ENCODE data around the gene CACNA1H.

The CACNA1H gene

DNA sequence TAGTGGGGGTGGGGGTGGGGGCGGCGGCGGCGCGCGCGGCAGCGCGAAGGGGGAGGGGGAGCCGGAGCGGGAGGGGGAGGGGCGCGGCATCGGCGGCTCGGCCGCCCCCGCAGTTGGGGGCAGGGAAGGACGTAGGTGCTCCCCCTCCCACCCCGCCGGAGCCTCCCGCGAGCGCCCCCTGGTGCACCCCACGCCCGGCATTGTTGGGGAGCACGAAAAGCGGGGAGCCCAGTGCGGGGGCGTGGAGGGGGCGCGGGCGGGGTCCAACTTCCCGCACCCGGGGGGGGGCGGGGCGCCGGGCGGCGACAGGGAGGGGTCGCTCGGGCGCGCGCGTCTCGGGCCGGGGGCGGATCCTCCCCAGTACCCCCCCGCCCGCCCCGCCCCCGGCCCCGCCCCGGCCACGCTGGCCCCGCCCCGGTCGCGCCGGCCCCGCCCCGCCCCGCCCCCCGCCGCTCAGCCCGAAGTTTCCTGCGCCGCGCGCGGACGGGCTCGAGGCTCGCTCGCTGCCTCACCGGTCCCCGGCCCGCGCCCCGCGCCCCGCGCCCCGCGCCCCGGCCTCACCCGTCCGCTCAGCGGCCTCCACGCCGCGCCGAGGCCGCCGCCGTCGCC is at the start of gene CACNA1H:
Gene CACNA1H, plus strand, starts transcription at position 456 of the 609 bp plus-strand sequence. CDS start 632 bp downstream, outside the sequence.
- no peak for DNase-seq

DNA sequence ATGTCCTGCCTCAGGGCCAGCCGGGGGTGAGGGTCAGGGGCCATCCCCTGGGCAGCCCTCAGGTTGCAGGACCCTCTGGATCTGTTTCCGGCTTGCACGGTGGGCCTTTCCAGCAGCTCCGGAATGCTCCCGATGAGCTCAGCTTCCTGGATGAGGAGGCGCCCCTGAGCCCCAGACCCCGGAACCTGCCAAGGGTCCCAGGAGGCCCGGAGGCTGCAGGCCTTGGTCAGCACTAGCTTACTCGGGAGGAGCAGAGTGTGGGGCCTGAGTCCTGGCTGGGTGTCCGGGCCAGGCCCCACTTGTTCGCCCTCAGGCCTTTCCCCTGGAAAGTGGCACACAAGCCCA is 49.3 kb upstream of the CACNA1H start:
- DNase-seq: no peak

DNA sequence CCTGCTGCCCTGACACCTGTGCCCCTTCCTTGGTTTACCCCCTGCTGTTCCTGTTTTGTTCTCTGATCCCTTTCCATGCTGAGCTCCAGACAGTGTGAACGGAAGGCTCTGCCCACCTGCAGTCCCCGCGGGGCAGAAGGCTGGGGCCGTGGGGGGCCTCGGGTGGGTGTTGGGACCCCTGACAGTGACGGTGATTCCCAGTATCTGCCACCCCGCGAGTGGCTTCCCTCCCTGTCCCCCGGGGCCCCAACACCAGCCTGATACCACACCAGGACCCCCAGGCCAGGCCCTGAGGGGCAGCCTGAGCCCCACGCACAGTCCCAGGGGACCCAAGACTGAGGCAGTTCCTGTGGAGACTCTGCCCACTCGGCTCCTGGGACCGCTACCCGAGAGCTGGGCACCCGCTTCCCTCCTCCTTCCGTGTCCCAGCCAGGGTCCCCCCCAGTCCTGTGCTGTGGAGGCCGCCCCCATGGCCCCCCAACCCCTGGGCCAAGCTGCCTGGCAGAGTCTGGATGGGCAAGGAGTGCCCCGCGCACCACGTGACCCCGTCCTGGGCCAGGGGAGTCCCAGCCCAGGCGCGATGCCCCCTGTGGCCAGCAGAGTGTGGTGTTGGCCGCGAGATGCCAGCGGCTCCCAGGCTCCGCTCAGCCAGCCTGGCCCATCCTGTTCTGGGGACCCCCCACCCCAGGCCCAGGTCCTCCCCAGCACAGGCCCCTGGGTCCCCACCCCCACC is 46.9 kb upstream of the CACNA1H start:
- peak; percentile 99 for DNase-seq

DNA sequence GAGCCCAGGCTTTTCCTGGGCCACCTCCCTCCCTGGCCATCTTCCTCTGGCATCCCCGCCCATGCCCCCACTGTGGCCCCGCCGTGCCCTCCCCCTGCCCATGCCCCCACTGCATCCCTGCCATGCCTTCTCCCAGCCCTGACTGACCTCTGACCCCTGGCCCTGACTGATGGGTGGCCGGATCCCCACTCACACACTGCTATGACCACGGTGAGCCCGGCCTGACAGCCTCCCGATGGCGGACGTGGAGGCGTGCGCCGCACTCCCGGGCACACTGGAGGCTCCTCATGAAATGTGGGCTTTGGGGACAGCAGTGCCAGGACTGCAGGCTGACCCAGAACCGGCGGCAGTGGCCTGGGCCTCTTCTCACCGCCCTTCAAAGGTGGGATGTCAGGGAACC is 46.2 kb upstream of the CACNA1H start:
- no peak for DNase-seq

DNA sequence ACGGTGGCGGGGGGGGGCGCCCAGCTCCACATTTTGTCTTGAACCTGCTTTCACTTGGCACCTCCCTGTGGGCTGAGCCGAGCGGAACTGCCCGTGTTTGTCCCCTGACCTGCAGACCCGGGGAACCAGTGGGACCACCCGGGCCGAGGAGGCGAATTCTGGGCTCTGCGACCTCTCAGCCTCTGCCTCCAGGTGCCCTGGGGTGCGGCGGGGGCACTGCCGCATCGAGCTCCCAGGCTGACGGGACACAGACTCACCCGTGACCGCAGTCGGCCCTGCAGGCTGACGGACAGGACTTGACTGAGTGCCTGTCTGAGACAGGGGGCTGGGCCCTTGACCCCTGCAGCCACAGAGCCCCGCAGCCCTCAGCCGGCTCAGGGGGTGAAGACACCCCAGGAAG is 45.8 kb upstream of the CACNA1H start:
- DNase-seq: no peak

DNA sequence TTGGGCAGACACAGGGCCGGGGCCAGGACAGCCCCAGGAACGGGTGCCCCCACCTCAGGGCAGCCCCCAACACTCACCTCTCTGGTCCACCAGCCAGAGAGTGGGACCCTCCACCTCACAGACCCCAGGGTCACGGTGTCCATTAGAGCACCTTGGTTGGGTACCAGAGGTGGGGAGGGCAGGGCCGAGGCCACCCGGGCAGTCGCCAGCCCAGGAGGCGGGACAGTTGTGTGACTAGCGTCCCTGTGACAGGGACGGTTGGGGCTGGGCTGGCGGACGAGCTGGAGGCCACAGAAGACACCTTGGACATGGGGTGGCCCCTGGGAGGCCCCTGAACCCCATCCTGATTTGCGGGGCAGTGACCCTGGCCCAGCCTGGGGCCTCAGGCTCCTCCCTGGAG is 45.2 kb upstream of the CACNA1H start:
- DNase-seq: no peak

DNA sequence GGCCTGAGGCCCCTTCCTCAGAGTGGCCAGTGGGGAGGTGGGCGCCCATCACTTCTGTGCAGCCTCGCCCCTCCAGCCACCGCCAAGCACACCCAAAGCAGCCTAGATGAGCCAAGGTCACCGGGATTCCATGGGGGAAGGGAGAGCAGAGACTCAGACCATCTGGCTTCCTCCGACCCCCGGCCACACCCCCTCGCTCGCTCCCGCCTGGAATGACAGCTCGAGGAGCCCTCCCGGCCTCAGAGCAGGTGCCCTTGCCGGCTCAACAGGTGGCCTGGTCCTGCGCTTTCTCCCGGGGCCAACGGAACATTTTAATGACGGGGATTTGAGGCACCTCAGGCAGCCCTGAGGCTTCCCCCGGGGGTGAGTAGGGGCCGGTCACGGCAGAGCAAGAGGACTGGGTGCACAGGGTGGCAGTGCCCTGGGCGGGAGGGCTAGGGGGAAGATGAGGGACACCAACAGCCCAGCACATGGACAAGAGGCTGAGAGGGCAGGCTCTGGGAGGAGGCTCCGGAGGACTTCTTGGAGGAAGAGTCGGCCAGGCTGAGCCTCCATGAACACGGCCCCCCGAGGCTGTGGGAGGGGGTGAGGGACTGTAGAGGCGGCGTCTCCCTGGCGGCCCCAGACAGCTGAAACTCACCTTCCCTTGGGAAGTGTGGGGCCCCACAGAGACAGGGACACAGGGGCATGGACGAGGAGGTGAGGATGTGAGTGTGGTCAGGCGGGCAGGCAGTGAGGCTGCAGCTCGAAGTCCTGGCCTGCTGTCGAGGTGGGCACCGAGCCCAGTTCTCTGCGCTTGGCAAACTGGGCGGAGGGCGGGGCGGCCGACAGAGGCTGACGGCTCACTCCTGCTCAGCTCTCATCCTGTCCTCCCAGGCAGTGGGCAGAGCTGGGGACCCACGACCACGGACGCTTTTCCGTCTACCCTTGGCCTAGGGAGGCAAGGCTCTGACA is 44.3 kb upstream of the CACNA1H start:
- no peak for DNase-seq

DNA sequence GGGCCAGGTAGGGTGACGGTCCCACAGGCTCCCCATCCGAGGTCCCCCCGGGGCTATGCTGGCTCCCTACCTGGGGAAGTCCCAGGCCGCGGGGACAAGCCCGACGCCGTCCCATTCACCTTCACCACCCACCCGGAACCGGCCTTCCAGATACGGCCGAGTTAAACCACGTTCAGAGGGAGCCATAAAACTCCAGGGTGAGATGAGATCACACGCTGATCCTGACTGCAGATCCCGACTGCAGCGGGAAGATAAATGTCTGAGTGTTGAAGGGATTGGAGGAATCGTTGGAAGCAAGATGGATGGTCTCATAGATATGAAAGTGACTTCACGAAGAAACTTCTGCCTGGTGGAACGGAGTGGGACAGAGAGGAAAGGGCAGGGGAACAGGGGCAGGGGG is 43.3 kb upstream of the CACNA1H start:
- no peak for DNase-seq

DNA sequence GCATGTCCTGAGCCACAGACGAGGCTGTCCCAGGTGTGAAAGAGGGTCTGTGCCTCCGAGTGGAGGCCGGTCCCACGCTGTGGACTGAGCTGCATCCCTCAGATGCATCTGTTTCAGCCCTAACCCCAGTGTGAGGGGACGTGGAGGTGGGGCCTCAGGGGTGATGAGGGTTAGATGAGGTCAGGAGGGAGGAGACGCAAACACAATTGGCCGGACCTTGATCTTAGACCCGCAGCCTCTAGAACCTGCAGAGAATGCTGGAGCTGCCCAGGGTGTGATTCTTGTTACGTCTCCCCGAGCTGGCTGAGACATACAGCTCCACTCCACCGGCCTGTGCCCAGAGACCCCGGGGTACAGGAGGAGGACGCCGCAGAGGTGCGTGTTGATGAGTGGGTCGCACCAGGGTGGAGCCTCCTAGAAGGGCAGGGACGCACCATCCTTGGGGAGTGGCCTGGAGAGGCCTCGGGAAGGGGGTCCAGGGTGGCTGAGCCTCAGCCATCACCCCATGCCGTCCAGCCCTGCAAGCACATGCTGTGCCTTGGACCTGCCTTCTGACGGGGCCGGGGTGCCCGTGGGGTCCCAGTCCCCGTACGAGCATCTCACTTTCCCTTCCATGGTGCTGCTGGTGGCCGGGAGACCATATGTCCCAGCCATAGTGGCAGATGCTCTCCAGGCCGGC is 40.3 kb upstream of the CACNA1H start:
- no peak for DNase-seq

DNA sequence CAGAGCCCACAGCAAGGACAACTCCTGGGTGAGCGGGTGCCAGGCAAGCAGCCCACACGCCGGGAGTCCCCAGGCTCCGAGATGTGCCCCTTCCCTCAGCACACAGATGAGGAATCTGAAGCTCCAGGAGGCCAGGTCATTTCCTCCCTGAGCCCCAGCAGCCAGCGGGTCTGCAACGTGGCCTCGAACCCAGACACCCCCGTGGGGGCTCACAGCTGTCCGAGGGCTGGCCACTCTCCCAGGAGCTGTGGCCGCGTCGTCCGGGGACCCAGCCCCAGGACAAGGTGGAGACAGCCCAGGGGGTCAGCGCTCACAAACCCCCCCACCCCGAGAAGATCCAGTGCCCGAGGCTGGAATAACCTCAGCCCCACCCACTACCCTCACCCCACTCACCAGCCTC is 39.4 kb upstream of the CACNA1H start:
- no peak for DNase-seq

DNA sequence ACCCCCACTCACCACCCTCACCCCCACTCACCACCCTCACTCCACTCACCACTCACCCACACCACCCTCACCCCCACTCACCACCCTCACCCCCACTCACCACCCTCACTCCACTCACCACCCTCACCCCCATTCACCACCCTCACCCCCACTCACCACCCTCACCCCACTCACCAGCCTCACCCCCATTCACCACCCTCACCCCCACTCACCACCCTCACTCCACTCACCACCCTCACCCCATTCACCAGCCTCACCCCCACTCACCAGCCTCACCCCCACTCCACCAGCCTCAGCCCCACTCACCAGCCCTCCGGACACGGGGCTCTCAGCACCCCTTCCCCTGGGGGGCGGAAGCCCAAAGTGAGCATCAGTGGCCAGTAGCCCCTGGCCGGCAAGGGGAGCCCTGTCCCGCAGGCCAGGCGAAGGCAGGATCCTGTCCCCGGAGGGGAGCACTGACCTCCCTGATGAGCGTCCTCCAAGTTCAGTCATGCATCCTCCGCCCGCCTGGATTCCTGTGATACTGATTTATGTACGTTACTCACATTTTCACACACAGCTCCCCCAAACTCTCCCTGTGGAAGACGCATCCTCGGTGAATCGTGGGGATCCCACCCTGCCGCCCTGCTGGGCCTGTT is 38.9 kb upstream of the CACNA1H start:
- no peak for DNase-seq

DNA sequence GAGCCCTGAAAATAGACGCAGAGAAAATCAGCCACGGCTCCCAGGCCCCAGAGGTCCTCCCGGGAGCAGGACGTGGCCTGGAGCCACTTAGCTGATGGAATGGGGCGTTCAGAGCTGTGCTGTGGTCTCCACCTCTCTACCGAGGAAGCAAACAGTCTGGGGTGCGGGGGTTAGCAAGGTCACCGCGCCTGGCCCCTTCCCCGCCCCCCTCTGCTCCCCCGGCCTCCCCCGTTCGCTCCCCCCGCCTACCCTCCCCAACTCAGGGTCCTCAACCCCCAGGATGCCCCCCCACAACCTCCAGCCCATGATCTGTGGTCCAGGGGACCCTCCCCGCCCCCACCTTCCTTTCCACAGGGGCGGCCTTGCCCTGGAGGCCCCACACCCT is 36.2 kb upstream of the CACNA1H start:
- DNase-seq: no peak

DNA sequence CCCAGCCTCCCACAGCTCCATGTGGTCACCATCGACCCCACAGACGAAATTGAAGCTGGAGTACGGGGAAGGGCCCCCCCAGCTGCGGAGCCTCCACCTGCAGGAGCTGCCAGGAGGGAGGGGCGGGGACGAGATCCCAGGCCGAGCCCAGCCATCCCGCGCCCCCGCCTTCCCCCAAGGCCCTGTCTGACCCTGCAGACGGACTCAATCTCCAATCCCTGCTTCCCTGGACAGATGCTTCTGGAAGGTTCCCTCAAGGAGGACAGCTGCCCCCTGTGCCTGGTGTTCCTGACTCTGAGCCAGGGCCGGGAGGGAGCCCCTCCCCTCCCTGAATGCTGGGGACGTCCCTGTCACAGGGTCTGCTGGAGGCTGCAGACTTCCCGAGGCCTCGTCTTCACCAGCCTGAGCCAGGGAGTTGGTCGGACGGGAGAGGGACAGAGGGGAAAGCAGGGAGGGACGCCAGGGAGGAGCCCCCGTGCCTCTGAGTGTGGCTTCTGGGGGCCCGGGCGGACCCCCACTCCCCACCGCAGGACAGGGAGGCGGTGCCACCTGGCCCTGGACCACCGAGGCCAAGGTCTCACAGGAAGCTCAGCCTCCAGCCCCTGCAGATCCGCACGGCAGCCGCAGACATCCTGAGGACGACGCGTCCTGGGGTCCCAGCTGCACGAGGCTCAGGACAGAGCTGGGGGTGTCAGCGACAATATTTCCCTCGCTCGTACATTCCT is 35.6 kb upstream of the CACNA1H start:
- no peak for DNase-seq

DNA sequence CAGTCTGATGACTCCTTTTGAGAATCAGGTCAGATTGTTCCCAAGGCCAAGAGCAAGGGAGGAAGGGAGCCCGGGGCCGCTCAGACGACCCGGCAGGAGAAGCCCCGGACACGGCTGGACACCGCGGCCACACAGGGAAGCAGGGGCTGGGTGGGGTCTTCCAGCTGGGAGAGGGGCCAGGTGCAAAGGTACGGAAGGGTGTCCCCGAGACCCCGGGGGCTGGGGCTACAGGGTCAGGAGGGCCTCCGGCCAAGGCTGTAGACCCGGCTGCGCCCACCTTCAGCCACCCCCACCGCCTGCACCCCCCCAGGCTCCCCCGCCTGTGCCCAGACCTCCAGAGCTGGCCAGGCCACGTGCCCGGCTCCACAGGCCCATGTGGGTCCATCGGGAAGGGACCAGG is 35.0 kb upstream of the CACNA1H start:
- DNase-seq: no peak

DNA sequence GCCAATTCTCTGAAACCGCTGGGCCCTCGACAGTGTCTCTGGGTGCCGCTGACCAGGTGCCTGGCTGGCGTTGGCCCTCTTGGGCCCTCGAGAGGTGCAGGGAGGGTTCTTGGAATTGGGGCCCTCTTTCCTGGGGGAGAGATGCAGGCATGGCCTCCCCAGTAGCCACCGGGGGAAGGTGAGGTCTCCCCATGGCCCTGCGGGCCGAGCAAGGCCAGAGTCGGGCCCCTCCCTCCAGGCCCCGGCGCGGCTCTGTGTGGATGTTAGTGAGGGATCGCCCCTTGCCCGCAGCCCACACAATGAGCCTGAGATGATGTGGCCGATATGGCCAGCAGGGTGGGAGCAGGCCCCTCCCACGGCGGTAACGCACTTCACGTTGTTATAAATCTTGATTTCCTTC is 33.8 kb upstream of the CACNA1H start:
- DNase-seq: no peak

DNA sequence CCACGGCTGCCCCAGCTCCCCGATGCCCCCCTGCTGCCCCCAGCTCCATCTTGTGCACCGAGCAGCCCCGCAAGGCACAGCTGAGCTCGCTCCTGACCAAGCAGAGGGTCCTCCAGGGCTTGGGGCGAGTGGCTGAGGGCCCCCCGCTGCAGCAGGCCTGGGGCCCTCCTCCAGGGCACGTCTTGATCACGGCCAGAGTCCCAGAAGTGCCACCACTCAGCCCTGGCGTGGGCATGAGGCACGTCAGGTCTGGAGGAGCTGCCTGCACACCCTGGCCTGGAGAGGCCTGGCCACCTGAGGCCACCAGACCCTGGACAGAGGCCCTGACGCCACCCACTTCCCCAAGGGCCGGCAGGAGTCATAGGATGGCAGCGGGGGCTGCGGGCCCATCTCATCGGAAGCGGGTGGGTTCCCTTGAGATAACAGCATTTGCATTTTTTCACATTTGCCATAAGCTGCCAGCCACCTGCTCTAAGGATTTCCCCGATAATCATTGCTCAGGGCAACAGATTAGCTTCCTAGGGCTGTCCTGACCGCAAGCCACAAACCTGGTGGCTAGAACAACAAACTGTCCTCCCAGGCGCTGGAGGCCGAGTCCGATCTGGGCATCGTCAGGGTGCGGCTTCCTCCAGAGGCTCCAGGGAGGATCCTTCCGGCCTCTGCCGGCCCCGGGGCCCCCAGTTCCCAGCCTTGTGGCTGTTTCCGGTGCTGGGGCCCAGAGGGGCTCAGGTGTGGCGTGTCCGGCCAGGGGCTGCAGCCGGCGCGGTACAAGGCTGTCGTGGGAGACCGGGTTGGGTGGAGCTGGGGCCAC is 32.9 kb upstream of the CACNA1H start:
- no peak for DNase-seq

DNA sequence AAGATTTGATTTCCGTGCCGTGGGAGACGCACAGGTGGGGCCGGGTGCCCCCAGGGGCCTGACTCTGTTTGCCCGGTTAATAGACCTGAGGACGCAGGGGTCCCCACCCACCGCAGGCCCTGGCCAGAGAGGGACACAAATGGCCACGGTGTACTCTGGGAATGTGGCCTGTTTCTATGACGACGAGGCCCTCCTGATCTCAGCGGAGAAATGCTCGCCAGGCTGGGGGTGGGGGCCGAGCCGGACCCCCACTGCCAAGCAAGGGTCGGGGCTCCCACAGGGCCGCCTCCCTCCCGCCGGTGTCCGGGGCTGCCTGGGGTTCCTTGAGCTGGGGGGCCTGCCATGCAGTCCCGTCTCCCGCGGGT is 32.3 kb upstream of the CACNA1H start:
- DNase-seq: no peak

DNA sequence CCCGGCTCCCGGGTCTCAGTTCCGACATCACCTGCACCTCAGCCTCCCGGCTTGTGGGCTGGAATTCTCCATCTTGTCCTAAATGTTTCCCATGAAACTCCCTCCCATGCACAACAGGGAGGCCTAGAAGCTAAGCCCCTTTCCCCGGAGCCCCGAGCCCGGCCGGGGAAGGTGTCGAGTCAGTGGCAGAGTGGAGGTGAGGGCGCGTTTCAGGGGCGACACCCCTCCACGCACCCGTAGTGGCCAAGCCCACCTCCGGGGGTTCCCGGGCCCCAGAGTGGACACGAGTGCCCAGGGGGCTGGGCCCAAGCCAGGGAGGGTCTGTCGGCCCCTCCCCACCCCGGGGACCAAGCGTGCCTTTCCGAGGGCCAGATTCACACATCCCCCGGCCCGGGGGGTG is 31.9 kb upstream of the CACNA1H start:
- DNase-seq: no peak

DNA sequence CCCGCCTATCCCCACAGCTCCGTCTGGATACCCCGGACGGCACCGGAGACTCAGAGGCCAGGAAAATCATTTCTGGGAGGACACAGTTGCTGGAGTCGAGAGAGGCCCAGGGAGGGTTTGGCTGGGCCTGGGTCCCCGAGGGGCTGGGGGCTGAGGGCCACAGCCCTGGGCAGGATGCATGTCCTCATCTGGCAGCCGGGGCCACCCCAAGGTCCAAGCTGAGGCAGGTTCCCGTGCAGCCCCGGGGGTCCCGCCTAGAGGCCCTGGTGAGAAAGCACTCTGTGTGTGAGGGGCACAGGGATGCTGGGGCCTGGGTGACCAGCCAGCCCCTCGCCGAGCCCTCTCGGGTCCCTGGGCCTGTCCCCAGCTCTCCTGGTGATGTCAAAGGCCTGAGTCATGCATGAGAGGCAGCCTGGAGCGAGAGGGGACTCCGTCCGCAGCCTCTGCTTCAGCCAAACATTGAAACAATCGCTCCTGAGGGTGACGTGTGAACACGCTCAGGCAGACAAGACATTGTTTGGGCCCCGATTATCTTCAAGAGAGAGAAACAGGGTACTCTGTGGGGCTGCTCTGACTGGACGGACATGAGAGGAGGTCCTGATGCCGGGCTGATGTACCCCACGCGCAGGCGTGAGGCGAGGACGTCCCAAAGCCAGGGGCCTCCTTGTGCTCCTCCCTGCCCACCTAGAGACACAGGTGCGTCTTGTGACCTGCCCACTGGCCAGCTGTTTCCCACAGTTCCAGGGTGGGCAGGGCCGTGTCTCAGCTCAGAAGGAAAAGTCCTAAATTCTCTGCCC is 31.1 kb upstream of the CACNA1H start:
- DNase-seq: no peak

DNA sequence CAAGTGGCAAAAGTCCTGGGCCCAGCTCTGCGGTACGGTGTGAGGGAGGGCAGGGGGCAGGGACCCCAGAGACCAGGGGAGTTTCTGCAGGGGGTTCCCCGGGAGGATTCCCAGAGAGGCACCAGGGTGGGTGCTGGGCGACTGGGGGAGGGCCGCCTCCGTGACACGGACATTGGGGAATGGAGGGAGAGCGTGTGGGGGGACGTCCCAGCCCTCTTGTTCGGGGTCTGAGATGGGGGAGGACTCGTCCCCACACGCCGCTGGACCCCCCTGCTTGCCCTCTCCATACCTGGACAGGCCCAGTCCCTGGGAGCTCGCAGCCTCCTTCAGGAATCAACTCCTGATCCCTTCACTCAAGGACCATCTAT is 30.5 kb upstream of the CACNA1H start:
- DNase-seq: no peak
